ENCODE measurements around the gene GSE1. TPM values are rescaled to one million over a fixed set of nuclear protein-coding genes. Genes with fewer than 3 reads are reported as not detected.

Gene GSE1
- total and polyA plus RNA-seq, 7 experiments from 2014 or later, result 0.18 to 69.2 (median 11.3) TPM

GRCh38 chr16:85594978-85595661 is 18.0 kb upstream of the GSE1 start:
- Mint-ChIP-seq H3K9me3 (no peaks in the 10 kb centered on the region), H3K27me3 (no peaks in the 10 kb centered on the region), H3K36me3 (peaks cover 0 to 9% (median 4%) of the 10 kb centered on the region in 5 donors), H3K27ac (peak overlapping the region in 1 of 9 donors; percentile 31), H3K4me1 (peaks cover 0 to 13% (median 8%) of the 10 kb centered on the region in 7 donors), H3K4me3 (no peak overlapping the region)
- POLR2A ChIA-PET, result no interaction called here
- ATAC-seq (no peak), DNase-seq (no peak)
- no peaks in the 10 kb centered on the region for H3K9me3 ChIP-seq (ENCODE audit: control insufficient read depth in 2 of 3, low read length in 3 of 3)
- H3K36me3 ChIP-seq (ENCODE audit: control insufficient read depth in 2 of 3, insufficient read depth in 3 of 3, low read length in 3 of 3), result no peaks in the 10 kb centered on the region
- H3K4me1 ChIP-seq (ENCODE audit: control insufficient read depth in 2 of 2, insufficient read depth in 2 of 2, low read length in 2 of 2), result no peaks in the 10 kb centered on the region
- CTCF ChIA-PET, result no interaction called here
- no peak overlapping the region for H3K4me3 ChIP-seq (ENCODE audit: low read length)
- H3K27me3 ChIP-seq (ENCODE audit: control insufficient read depth in 2 of 2, insufficient read depth in 2 of 2, low read length in 2 of 2), result no peaks in the 10 kb centered on the region
- intact Hi-C loops (cut with micrococcal nuclease), result no loop called here
- no peak overlapping the region for H3K27ac ChIP-seq (ENCODE audit: low read depth, low read length)

- Histone ChIP-seq H3K27me3 (ENCODE audit: control insufficient read depth in 2 of 2, insufficient read depth in 2 of 2, low read length in 2 of 2) (no peaks in the 10 kb centered on the region), H3K9me3 (ENCODE audit: control insufficient read depth in 2 of 3, low read length in 3 of 3) (no peaks in the 10 kb centered on the region), H3K4me3 (ENCODE audit: low read length) (no peak overlapping the region), H3K4me1 (ENCODE audit: control insufficient read depth in 2 of 2, insufficient read depth in 2 of 2, low read length in 2 of 2) (no peaks in the 10 kb centered on the region), H3K36me3 (ENCODE audit: control insufficient read depth in 2 of 3, insufficient read depth in 3 of 3, low read length in 3 of 3) (no peaks in the 10 kb centered on the region), H3K27ac (ENCODE audit: low read depth, low read length) (no peak overlapping the region)
- intact Hi-C loops (cut with micrococcal nuclease), result no loop called here
- ATAC-seq (no peak), DNase-seq (no peak)
- POLR2A ChIA-PET, result no interaction called here
- H3K27ac Mint-ChIP-seq, result peak overlapping the region in 1 of 9 donors; percentile 39
- H3K27me3 Mint-ChIP-seq, result no peaks in the 10 kb centered on the region
- no peak overlapping the region for H3K4me3 Mint-ChIP-seq
- no peaks in the 10 kb centered on the region for H3K9me3 Mint-ChIP-seq
- CTCF ChIA-PET, result interaction anchor here (0.6 kb wide), 1 partner anchor 16 kb away, joined by 5 read pairs; no protein-coding TSS in a partner anchor
- H3K4me1 Mint-ChIP-seq, result peaks cover 0 to 13% (median 8%) of the 10 kb centered on the region in 7 donors
- peaks cover 0 to 9% (median 4%) of the 10 kb centered on the region in 5 donors for H3K36me3 Mint-ChIP-seq
These were observed 17.2 kb upstream of the GSE1 start for GRCh38 chr16:85595812-85596502.

- peaks cover 0 to 14% (median 4%) of the 10 kb centered on the region in 7 donors for H3K4me1 Mint-ChIP-seq
- ChIA-PET CTCF (no interaction called here), POLR2A (no interaction called here)
- H3K27me3 Mint-ChIP-seq, result no peaks in the 10 kb centered on the region
- no peak for DNase-seq
- Histone ChIP-seq H3K36me3 (ENCODE audit: control insufficient read depth in 2 of 3, insufficient read depth in 3 of 3, low read length in 3 of 3) (no peaks in the 10 kb centered on the region), H3K27me3 (ENCODE audit: control insufficient read depth in 2 of 2, insufficient read depth in 2 of 2, low read length in 2 of 2) (no peaks in the 10 kb centered on the region), H3K4me1 (ENCODE audit: control insufficient read depth in 2 of 2, insufficient read depth in 2 of 2, low read length in 2 of 2) (no peaks in the 10 kb centered on the region), H3K9me3 (ENCODE audit: control insufficient read depth in 2 of 3, low read length in 3 of 3) (no peaks in the 10 kb centered on the region), H3K27ac (ENCODE audit: low read depth, low read length) (no peak overlapping the region), H3K4me3 (ENCODE audit: low read length) (no peak overlapping the region)
- peaks cover 0 to 9% (median 4%) of the 10 kb centered on the region in 5 donors for H3K36me3 Mint-ChIP-seq
- intact Hi-C loops (cut with micrococcal nuclease), result no loop called here
- H3K27ac Mint-ChIP-seq, result no peak overlapping the region
- no peaks in the 10 kb centered on the region for H3K9me3 Mint-ChIP-seq
- no peak overlapping the region for H3K4me3 Mint-ChIP-seq
- no peak for ATAC-seq
These were observed 15.0 kb upstream of the GSE1 start for GRCh38 chr16:85598141-85598540.

- Mint-ChIP-seq H3K4me3 (no peak overlapping the region), H3K27me3 (no peaks in the 10 kb centered on the region), H3K9me3 (peaks cover 0 to 1% (median 0%) of the 10 kb centered on the region in 11 donors), H3K27ac (no peak overlapping the region), H3K36me3 (peaks cover 0 to 12% (median 4%) of the 10 kb centered on the region in 5 donors), H3K4me1 (peaks cover 0 to 15% (median 4%) of the 10 kb centered on the region in 7 donors)
- ChIA-PET CTCF (no interaction called here), POLR2A (no interaction called here)
- Histone ChIP-seq H3K4me3 (ENCODE audit: low read length) (no peak overlapping the region), H3K36me3 (ENCODE audit: control insufficient read depth in 2 of 3, insufficient read depth in 3 of 3, low read length in 3 of 3) (no peaks in the 10 kb centered on the region), H3K27me3 (ENCODE audit: control insufficient read depth in 2 of 2, insufficient read depth in 2 of 2, low read length in 2 of 2) (no peaks in the 10 kb centered on the region), H3K9me3 (ENCODE audit: control insufficient read depth in 2 of 3, low read length in 3 of 3) (no peaks in the 10 kb centered on the region), H3K27ac (ENCODE audit: low read depth, low read length) (no peak overlapping the region), H3K4me1 (ENCODE audit: control insufficient read depth in 2 of 2, insufficient read depth in 2 of 2, low read length in 2 of 2) (no peaks in the 10 kb centered on the region)
- DNase-seq (no peak), ATAC-seq (no peak)
- intact Hi-C loops (cut with micrococcal nuclease), result no loop called here
These were observed 13.0 kb upstream of the GSE1 start for GRCh38 chr16:85600078-85600477.

- ATAC-seq (no peak), DNase-seq (no peak)
- H3K4me3 Mint-ChIP-seq, result no peak overlapping the region
- H3K4me3 ChIP-seq (ENCODE audit: low read length), result no peak overlapping the region
- H3K27ac Mint-ChIP-seq, result no peak overlapping the region
- H3K9me3 ChIP-seq (ENCODE audit: control insufficient read depth in 2 of 3, low read length in 3 of 3), result no peaks in the 10 kb centered on the region
- intact Hi-C loops (cut with micrococcal nuclease), result no loop called here
- H3K4me1 ChIP-seq (ENCODE audit: control insufficient read depth in 2 of 2, insufficient read depth in 2 of 2, low read length in 2 of 2), result no peaks in the 10 kb centered on the region
- H3K4me1 Mint-ChIP-seq, result peaks cover 0 to 15% (median 4%) of the 10 kb centered on the region in 7 donors
- POLR2A ChIA-PET, result no interaction called here
- no peaks in the 10 kb centered on the region for H3K36me3 ChIP-seq (ENCODE audit: control insufficient read depth in 2 of 3, insufficient read depth in 3 of 3, low read length in 3 of 3)
- no peak overlapping the region for H3K27ac ChIP-seq (ENCODE audit: low read depth, low read length)
- no peaks in the 10 kb centered on the region for H3K27me3 ChIP-seq (ENCODE audit: control insufficient read depth in 2 of 2, insufficient read depth in 2 of 2, low read length in 2 of 2)
- CTCF ChIA-PET, result interaction anchor here (1.3 kb wide), 1 partner anchor 10 kb away, joined by 3 read pairs; no protein-coding TSS in a partner anchor
- peaks cover 0 to 1% (median 0%) of the 10 kb centered on the region in 11 donors for H3K9me3 Mint-ChIP-seq
- no peaks in the 10 kb centered on the region for H3K27me3 Mint-ChIP-seq
- peaks cover 0 to 12% (median 4%) of the 10 kb centered on the region in 5 donors for H3K36me3 Mint-ChIP-seq
These were observed 12.4 kb upstream of the GSE1 start for GRCh38 chr16:85600530-85601271.

- Mint-ChIP-seq H3K27ac (no peak overlapping the region), H3K4me1 (peaks cover 0 to 20% (median 4%) of the 10 kb centered on the region in 7 donors), H3K36me3 (peaks cover 0 to 8% (median under 1%) of the 10 kb centered on the region in 5 donors), H3K4me3 (no peak overlapping the region), H3K27me3 (no peaks in the 10 kb centered on the region), H3K9me3 (peaks cover 0 to 1% (median 0%) of the 10 kb centered on the region in 11 donors)
- H3K27me3 ChIP-seq (ENCODE audit: control insufficient read depth in 2 of 2, insufficient read depth in 2 of 2, low read length in 2 of 2), result no peaks in the 10 kb centered on the region
- H3K9me3 ChIP-seq (ENCODE audit: control insufficient read depth in 2 of 3, low read length in 3 of 3), result no peaks in the 10 kb centered on the region
- POLR2A ChIA-PET, result no interaction called here
- CTCF ChIA-PET, result interaction anchor here (1.3 kb wide), 1 partner anchor 10 kb away, joined by 3 read pairs; no protein-coding TSS in a partner anchor
- H3K4me3 ChIP-seq (ENCODE audit: low read length), result no peak overlapping the region
- no peak for ATAC-seq
- no peaks in the 10 kb centered on the region for H3K4me1 ChIP-seq (ENCODE audit: control insufficient read depth in 2 of 2, insufficient read depth in 2 of 2, low read length in 2 of 2)
- no peak for DNase-seq
- intact Hi-C loops (cut with micrococcal nuclease), result no loop called here
- no peaks in the 10 kb centered on the region for H3K36me3 ChIP-seq (ENCODE audit: control insufficient read depth in 2 of 3, insufficient read depth in 3 of 3, low read length in 3 of 3)
- H3K27ac ChIP-seq (ENCODE audit: low read depth, low read length), result no peak overlapping the region
These were observed 11.9 kb upstream of the GSE1 start for GRCh38 chr16:85601272-85601639.
